UCSD-AML1 (cell line): ENCODE data around the gene PLCD1.
"Not testable (repeated sequence)": the region's sequence is repeated elsewhere in the genome, so short reads cannot be mapped to it uniquely, and the experiment has no call there.

Source experiments
- DNase-seq: peaks from one replicate; lab custom pipeline; 2025; ENCODE audit not compliant: unreplicated experiment; lab: John Stamatoyannopoulos, UW

Gene PLCD1

DNA sequence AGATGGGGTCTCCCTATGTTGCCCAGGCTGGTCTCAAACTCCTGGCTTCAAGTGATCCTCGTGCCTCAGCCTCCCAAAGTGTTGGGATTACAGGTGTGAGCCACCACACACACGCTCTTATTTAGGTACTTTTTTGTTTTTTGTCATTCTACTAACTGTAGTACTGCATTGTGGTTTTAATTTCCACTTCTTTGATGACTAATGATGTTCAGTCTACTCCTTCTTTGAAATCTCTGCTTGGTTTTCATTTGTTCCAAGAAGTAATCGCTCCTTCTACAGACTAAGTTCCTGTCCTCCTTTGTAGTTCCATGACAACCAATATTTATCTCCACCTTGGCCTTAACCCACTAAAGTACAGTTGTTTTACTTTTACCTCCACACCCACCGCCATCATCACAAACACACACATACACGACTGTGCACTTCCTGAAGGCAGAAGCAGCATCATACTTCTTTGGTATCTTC is 9.0 kb upstream of the PLCD1 start:
- no peak for DNase-seq

DNA sequence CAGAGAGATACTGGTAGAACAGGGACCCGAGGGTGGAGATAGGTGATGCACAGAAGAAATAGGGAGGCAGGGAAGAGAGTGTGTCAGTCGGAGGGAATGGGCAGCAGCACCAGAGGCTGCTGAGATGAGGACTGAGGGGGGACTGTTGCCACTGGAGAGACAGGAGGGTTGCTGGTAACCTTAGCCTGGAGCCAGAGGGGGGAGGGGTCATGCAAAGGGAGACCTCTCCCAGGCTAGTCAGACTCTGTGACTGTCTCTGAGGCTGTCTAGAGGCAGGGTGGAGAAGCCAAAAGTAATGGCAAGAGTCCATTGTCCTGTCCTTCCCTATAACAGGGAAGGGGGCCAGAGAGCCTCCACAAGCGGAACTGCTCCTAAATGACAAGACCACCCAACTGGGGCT is 7.5 kb upstream of the PLCD1 start:
- DNase-seq, result no peak

DNA sequence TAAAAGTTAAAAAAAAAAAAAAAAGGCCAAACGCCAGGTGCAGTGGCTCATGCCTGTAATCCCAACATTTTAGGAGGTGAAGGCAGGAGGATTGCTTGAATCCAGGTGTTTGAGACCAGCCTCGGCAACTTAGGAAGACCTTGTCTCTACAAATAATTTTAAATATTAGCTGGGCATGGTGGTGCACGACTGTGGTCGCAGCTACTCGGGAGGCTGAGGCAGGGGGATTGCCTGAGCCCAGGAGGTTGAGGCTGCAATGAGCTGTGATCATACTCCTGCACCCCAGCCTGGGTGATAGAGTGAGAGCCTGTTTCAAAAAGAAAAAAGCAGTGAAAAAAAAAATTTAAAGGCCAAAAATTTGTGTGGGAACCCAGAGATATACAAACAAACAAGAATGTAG is 6.8 kb upstream of the PLCD1 start:
- no peak for DNase-seq

DNA sequence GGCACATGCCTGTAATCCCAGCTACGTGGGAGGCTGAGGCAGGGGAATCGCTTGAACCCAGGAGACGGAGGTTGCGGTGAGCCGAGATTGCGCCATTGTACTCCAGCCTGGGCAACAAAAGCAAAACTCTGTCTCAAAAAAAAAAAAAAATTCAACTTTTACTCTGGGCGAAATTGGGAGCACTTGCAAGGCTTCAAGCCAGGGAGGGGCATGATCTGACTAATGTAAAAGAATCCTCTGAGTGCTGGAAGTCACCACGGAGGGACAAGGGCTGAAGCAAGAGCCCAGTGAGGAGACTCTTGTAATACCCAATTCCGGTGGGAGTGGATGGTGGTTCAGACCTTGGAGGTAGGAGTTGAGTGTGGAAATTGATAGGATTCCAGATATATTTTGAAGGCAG is 4.9 kb upstream of the PLCD1 start:
- not testable (repeated sequence) for DNase-seq

DNA sequence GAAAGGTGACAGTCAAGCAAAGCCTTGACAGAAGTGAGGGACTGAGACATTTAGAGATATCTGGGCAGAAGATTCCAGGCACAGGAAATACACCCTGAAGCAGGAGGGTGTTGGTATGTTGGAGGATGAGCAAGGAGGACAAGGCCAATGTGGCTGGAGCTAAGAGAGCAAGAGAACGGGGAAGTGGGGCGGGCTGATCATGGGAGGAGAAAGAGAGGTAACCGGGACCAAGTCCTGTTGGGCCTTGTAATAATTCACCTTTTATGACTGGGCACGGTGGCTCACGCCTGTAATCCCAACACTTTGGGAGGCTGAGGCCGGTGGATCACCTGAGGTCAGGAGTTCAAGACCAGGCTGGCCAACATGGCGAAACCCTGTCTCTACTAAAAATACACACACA is 4.1 kb upstream of the PLCD1 start:
- DNase-seq, result not testable (repeated sequence)

DNA sequence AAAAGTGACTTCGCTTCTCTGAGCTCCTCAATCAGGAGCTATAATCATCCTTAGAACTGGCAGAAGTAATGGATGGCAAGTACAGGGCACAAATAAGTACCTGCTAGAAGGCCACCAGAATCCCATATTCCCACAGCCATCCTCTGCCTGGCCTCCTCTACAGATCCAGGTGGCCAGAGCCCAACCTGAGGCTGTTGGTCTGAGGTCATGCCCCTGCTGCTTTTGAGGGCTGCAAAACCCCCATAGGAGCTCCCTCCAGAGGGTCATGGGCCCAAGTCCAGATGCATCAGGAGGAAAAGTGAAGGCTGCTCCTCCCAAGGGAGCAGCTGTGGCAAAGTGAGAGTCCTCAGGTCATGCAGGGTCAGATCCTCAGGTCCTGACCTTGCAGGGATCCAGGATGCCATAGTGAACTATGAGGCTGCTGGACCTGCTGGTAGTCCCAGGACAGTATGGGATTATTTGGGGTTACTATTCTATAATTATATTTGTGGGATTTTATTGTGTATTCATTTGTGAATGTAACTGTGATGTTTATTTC is 3.0 kb upstream of the PLCD1 start:
- DNase-seq, result no peak

DNA sequence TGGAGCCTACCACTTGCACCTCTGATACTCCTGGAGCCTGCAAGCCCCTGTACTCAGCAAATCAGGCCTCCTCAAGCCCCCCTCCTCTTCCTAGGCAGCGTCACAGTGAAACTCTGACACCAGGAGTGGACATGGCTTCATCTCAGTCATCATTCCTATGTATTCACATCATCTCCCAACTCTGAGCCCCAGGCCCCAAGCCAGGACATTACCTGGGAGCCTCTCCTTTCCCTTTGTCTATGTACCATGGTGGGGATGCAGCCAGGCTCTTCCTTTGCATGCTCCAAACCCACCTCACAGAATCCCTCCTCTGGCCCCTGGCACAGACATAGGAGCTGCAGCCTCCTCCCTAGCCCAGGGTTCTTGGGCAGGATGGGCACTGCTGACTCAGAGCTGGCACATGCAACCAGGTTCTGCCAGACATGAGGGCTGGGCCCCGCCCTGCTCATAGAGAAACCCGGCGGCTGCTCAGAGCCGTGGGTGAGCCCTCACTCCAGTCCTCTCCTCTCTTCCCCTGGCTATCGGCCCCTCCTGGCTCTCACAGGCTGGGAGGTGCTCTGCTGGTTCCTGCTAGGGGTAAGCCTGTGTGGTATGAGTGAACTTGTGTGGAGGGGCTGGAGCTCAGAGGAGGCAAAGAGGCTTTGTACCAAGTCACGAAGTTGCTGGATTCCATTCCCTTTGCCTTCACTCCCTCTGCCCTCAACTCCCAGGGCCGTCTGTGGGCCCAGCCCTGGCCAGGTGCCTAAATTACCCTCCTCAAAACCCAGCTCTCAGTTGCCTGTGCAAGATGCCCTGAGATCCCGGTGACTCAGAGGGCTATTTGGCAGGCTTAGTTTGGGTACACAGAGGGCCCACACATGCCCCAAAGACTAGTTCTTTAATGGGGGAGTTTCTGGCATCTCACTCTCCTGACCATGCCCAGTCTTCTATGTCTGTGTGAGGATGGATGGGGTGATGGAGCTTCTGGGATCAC is 1.9 kb upstream of the PLCD1 start:
- DNase-seq, result no peak

DNA sequence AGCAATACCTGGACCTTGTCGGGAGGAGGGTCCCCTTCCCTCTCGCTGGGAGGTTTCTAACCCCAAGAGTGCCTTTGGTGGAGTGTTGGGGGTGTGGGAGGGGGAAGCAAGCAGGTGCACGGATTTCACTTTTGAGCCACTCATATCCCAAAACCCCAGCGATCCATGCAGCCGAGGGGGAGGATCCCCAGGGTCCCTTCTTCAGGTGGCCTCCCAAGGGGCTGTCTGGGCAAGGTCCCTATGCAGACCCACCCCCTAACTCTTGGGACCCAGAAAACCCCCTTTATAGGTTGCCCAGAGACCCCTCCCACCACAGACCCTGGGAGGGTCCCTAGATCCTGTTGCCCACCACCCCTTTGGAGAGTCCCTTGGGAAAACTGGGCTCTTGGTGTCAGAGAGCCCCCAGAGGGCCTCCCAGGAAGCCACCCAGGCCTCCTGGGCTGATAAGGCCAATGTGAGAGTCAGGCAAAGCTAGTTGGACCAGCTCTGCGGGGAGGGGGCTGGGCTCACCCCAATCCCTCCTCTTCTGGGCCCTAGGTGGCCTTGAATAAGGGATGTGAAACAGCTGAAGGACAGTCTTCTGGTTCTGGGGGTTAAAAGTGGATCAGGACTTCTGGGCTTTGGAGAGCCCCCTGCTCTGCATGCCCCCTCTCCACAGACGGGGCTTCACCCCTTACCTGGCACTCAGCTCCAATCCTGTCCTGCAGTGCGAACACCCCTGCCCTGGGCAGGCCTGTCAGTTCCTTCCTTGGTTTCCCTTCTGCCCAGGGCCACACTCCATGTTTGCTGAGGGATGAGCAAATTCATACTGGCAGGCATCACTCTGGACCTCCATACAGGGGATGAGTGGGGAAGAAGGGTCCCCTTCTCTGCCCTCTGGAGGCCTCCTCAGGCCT is 932 bp upstream of the PLCD1 start:
- DNase-seq, result no peak

DNA sequence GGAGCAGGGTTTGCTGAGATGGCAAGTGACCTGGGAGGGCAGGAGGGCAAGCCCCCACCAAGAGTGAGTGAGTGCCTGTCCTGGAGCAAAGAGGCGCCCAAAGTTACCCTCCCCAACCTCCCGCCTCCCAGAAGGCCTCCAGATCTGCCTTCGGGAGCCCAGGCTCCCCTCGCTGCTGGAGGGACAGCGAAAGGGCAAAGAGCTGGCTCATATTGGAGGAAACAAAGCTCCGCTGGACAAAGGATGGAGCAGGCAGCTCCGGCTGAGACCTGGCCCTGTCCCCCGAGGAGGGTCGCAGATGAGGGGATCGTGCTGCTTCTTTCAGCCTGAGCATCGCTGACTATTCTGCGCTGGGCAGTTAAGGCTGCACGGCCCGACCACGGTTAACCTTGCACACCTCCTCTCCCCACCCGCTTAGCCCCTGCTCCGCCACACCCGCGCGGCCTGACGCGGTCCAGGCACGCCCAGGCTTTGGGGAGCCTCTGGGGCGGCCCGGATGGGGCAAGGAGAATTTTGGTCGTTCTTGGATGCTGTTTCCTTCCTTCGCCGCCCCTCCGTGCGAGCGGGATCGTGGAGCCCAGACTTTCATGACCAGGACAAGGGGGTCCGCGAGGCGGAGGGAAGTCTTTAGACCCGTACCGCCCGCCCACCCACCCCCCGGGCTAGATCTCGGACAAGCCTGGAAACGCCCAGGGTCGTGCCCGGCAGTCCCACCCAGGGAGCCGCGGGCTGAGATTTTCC is 651 bp downstream of the PLCD1 start:
- no peak for DNase-seq

DNA sequence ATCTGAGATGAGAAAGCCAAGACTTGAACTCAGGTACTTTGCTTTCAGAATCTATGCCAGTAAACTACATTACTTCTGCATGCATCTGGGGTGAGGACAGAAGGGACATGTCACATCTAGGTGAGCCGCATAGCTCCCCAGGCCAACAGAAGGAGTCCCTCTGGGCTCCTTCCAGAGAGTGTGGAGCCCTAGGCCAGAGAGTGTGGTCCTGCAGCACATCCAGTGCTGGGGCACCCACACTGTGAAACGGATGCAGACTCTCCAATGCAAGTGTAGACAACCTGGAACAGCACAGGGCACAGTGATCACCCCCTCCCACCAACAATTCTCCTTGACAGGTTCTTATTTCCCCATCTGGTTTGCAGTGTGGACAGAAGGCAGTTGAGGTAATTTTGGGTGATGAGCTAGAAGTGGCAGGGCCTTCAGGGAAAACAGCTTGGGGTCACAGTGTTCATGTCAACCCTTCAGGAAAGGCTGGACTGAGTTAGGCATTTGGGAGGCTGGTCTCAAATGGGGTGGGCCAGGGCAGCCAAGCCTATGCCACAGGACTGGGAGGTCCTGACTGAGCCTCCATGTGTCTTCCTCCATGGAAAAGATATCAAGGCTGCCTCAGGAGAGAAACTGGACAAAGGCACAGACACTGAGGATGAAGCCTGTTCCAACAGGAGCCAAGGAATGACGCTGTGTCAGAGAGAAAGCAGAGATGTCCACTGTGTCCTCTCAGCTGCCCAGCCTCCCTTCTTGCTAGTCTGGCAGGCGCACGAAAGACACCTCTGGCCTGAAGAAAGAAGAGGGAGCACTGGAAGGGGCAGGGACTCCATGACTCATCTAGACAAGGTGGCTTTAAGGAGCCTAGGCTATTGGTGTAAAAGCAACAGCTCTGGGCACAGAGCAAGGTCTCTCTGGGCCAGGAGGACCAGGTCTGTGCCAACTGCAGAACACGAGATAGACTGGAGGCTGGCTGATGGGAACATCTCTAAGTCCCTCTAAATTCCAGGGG is 1.7 kb downstream of the PLCD1 start:
- DNase-seq, result no peak

DNA sequence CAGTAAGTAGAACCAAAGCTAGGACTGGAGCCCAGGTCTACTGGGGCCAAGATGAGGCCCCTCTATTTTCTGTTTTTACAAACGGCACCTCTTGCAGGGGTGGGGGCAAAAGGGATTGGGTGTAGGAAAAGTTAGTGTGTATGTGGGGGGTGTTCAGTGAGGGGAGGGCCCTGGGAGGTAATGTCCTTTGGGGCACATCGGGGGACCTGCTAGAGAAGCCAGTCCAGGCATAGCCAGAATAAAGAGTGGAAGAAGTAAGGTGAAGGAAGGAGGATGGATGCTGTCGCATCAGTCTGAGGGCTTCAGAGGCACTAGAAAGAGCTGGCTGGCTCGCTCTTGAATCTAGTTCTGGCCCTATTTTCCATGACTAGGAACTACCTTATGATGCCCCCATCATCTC is 2.6 kb downstream of the PLCD1 start:
- DNase-seq, result no peak

DNA sequence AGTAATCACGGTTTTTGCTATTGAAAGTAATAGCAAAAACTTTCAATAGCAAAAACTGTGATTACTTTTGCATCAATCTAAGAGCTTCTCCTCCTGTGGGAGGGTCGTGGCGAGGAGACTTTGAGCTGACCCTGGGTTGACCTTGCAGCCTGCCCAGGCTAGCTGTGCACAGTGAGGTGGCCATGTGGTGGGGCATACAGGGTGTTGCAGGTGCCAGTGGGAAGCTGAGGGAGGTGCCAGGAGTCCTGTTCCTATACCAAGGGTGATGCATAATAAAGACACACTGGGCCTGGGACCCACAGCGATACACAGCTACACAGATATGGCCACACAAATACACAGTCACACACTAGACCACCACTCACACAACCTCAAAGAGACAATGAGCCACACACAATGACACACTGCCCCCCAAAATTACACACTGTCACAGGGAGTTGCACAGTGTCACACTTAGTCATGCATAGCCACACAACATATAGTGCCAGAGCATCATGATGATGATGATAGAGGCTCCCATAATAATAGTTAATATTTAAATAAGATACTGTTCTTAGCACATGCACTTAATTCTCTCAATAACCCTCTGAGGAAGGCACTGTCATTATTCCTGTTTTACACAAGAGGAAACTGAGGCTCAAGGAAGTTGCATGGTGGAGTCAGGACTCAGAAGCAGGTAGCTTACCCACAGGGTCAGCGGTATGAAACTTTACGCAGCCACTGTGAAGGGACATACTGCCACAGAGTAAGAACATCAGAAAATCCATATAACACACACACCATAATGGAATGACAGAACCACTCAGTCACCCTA is 6.3 kb downstream of the PLCD1 start:
- no peak for DNase-seq

DNA sequence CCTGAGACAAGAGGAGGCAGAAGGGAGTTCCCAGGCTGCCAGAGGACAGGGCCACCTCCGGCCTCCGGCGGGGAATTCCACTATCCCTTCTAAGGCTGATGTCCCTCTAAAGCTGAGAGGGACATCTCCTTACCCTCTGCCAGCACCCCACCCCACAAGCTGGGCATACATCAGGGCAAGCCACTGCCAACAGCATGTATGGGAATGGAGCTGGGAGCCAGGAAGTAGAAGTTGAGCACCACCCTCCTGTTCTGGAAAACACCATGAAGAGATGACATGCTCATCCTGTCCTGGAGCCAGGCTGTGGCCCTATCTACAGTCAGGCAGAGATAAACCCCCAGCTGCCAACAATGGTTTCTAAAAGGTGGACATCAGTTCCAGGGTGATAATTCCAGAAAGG is 7.1 kb downstream of the PLCD1 start:
- no peak for DNase-seq

DNA sequence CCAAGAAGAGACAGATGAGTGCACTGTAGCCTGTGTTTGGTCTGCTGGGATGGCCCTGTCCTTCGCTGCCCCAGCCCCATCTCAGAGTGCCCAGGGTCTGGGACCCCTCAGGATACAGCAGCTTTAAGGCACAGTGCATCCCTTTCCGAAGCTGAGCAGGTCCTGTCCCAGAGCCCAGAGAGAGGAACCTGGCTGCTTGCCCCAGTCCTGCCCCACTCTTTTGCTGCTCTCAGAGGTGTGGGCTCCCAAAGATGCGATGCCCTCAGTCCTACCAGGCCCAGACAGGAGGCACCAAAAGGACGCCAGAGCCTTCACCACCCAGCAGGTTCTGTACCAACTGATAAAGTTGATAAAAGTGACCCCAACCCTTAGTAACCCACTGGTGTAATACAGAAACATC is 8.2 kb downstream of the PLCD1 start:
- no peak for DNase-seq

DNA sequence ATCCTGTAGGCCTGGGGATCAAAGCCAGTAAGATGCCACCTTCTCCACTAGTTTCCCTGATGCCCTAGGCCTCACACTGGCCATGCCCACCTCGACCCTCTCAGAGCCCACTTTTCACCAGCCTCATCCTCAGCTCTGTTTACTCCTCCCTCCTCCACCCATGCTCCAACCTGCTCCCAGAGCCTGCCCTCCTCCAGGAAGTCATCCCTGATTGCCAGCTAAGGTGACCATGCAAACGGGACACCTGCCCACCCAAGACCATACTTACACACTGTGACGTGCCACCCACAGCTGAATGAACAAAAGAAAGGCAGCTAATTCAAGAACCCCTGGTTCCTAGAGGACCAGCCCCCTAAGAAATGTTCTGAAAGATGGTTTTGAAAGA is 9.1 kb downstream of the PLCD1 start:
- no peak for DNase-seq

DNA sequence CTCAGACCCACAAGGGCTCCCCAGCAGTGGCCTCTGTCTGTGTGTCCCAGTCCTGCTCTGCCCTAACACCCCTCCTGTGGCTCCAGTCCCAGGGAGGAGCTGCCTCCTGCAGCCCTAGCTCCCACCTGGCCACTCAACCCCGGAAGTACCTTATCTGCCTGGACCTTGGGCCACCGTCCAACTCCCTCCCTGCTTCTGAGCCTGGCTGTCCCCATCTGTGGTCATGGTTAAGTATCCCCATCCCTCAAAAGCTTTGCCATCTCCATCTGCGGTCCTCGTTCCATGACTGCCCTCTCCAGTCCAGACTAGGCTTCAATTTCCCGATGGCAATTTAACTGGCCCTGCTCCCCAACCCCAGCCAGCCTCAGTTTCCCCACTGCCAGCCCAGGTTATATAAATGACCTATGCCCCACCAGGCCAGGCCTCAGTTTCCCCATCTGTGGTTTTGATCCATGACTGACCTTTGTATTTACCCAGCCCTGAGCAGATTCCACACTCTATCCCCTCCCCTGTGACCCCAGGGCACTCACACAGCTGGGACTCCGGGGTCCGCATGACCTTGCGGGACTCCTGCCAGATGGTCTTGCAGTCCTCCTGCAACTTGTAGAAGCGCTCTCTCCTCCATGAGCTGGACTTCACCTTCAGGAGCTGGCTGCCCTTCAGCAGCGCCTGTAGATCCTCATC is 9.6 kb downstream of the PLCD1 start:
- DNase-seq, result no peak

DNA sequence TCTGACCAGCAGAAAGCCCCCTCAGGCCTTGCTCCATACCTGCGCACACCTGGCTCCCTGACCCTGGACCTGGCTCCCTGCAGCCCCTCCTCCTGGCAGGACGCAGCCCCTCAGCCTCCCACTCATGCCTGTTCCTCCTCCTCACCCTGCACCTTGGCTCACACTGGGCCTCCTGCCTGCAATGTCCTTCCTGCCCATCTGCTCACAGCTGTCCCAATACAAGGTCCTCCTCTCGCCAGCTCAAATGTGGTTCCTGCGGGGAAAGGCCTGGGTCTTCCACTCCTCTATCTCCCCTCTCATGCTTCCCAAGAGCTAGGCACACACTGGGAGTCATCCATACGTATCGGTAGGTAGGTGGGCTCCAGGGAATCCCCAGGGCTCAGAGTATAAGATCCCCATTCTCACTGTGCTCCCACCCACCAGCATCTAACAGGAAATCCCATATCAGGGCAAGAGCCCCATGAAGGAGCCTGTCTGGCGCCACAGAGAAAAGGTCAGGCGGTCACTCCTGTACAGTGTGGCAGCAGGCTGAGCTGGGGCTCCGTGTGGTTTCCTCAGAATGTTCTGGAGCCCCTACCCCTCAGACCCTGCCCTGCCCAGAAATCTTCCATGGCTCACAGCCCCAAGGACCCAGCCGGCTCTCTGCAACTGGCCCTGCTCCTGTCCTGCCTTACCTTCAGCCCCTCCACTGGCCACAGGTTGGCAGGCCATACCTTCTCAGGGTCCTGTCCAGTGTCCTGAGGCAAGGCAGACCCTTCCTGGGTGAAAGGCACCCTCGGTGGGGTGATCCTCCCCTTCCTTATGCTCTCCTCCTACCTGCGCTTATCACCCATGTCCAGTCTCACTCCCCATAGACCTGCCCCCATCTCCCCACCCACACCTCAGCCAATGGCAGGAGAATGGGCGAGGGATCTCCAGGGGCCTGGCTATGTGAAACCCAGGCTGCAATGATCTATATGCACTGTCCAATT is 10.9 kb downstream of the PLCD1 start:
- no peak for DNase-seq
